Body of pancreas (tissue), 4 donors: Measurements from ENCODE around the gene STAU1. TPM values are rescaled to one million over a fixed set of nuclear protein-coding genes. Genes with fewer than 3 reads are reported as not detected.
"Not testable (repeated sequence)": the region's sequence is repeated elsewhere in the genome, so short reads cannot be mapped to it uniquely, and the experiment has no call there.

Experiments used
- ATAC-seq: fragments of 150-250 bp; one replicate; pipeline ENCODE4 v1.9.1; 2016
- DNase-seq, 4 donors: peaks; one replicate each; pipeline ENCODE4 v3.0.0-alpha.2; 2019
- H3K27ac ChIP-seq, 4 donors: fragments of 200-600 bp; sonication (generic); 1 replicate in 3 of 4; 2 replicates in 1 of 4; pipeline versions ENCODE4 v1.5.1 to v1.6.1; 2016 to 2019; ENCODE audit warnings: mild to moderate bottlenecking in 1 of 4, mixed read lengths in 1 of 4, moderate library complexity in 1 of 4
- H3K27me3 ChIP-seq, 2 donors: fragments of 200-600 bp; sonication (generic); one replicate each; pipeline ENCODE4 v1.6.0; 2016; ENCODE audit warnings: mild to moderate bottlenecking in 1 of 2
- H3K36me3 ChIP-seq, 2 donors: fragments of 200-600 bp; sonication (generic); replicated peaks in 1 of 2; 2 replicates each; pipeline ENCODE4 v1.5.1; 2016; ENCODE audit warnings: low read depth in 2 of 2; ENCODE audit not compliant: insufficient read depth in 1 of 2
- H3K4me1 ChIP-seq: fragments of 200-600 bp; sonication (generic); one replicate; pipeline ENCODE4 v1.6.0; 2016
- H3K4me3 ChIP-seq, 2 donors: fragments of 200-600 bp; sonication (generic); 1 replicate in 1 of 2; 2 replicates in 1 of 2; pipeline ENCODE4 v1.5.1; 2016 to 2019
- H3K9me3 ChIP-seq, 3 donors: fragments of 200-600 bp; sonication (generic); 1 replicate in 2 of 3; 2 replicates in 1 of 3; pipeline ENCODE4 v1.5.1; 2016
- CTCF ChIP-seq, 7 experiments: fragments of 450-650 bp in 4 of 7; fragments of 200-600 bp in 3 of 7; sonication (generic) in 3 of 7; IDR thresholded peaks; one replicate each; pipeline ENCODE4 v1.5.1; 2016 to 2019; ENCODE audit warnings: antibody characterized with exemption in 7 of 7
- POLR2A ChIP-seq, 3 donors: fragments of 450-650 bp; IDR thresholded peaks; one replicate each; pipeline ENCODE4 v1.6.1; 2016; ENCODE audit warnings: antibody characterized with exemption in 3 of 3, mild to moderate bottlenecking in 2 of 3
- WGBS, 2 donors: methylation state at CpG; one replicate each; pipeline ENCODE4 v1.1.5; 2017; 5-methylcytosine and 5-hydroxymethylcytosine counted together
- intact Hi-C: fragments of 100-400 bp; cut with DNase I; formaldehyde crosslinking; loops from one replicate; pipeline ENCODE4 v1.15.1; 2023
- total RNA-seq, 2 donors: library from RNA; depleted of rRNA; stranded (reverse); fragments of >200 nt; gene quantifications; one replicate each; pipeline ENCODE4 v1.1.0, GENCODE V29; 2016

STAU1 gene
- total RNA-seq, 2 donors from 2014 or later: 50.4 to 78.3 TPM

DNA sequence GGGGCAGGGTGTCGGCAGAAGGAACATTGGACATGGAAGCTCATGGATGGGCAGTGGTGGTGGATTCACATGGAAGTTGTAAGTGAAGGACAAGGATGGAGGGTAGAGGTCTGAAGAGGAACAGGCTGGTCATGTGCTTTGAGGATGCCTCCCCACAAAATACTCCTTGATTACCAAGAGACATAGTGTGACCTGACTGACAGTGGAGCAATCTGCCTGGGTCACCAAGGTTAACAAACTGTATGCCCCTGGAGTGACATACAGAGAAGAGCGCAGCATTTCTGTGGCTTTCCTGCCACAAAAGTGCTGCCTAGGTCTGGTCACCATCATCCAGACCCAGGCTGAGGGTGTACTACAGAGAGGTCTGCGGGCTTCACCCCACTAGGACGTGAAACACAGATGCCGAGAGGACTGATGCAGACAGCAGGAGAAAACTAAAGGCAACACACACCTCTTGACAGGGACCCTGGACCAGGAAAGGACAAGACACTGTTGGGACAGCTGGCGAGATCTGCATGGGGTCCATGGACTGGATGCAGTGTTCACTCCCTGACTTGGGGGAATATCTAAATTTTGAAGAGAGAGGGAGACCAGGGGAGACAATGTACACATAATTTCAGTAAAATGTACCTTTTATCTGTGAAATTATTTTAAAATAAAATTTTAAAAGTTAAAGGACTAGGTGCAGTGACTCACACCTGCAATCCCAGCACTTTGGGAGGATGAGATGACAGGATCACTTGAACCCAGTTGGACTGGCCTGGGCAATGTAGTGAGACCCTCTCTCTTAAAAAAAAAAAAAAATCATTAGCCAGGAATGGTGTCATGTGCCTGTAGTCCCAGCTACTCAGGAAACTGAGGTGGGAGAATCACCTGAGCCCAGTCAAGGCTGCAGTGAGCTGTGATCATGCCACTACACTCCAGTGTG, 77.1 kb downstream of the STAU1 start:
- Histone ChIP-seq H3K27me3 (no peaks in the 10 kb centered on the region), H3K9me3 (no peaks in the 10 kb centered on the region), H3K36me3 (peaks cover 0 to 14% of the 10 kb centered on the region in 2 donors), H3K4me1 (no peaks in the 10 kb centered on the region), H3K4me3 (no peak overlapping the region), H3K27ac (no peak overlapping the region)
- DNase-seq (no peak), ATAC-seq (no peak)
- TF ChIP-seq CTCF (IDR thresholded peaks at IDR 0.05) (no peak), POLR2A (IDR thresholded peaks at IDR 0.05) (no peak)
- intact Hi-C loops: no loop called here
- WGBS, 2 donors: 94 to 96% methylated on average over 6 of the region's 6 CpGs

DNA sequence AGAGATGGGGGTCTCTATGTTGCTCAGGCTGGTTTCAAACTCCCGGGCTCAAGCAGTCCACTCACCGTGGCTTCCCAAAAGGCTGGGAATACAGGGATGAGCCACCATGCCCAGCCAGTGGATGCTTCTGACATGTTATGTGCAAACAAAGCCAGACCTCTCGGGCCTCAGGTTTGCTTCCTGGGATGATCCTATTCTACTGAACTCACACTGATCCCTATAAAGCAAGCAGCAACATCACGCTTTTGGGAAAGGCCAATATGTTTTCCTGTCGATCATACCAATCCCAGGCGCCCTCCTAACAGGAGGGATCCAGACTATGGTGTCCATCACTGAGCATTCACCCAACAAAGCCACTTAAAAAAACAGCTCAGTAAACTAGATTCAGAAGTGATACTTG, 81.8 kb downstream of the STAU1 start:
- DNase-seq (no peak), ATAC-seq (no peak)
- Histone ChIP-seq H3K9me3 (no peaks in the 10 kb centered on the region), H3K4me1 (no peaks in the 10 kb centered on the region), H3K27me3 (no peaks in the 10 kb centered on the region), H3K27ac (no peak overlapping the region), H3K4me3 (no peak overlapping the region), H3K36me3 (peaks cover 0 to 13% of the 10 kb centered on the region in 2 donors)
- 95 to 99% methylated on average over 6 of the region's 6 CpGs for WGBS, 2 donors
- intact Hi-C loops: no loop called here
- TF ChIP-seq POLR2A (IDR thresholded peaks at IDR 0.05): no peak
- no peak for TF ChIP-seq CTCF (IDR thresholded peaks at IDR 0.05)

DNA sequence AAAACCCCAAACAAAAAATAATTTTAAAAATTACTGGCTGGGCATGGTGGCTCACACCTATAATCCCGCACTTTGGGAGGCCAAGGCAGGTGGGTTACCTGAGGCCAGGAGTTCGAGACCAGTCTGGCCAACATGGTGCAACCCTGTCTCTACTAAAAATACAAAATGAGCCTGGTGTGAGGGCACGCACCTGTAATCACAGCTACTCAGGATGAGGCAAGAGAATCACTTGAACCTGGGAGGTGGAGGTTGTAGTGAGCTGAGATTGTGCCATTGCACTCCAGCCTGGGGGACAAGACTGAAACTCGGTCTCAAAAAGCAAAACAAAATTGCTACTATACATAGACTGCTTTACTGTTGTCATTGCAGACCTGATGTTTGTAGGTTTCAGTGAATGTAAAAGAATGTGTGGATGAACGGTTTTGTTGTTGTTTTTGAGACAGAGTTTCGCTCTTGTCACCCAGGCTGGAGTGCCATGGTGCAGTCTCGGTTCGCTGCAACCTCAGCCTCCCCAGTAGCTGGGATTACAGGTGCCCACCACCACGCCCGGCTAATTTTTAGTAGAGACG, 83.1 kb downstream of the STAU1 start:
- DNase-seq, H3K4me1 ChIP-seq, ATAC-seq, H3K27me3 ChIP-seq, H3K27ac ChIP-seq, H3K9me3 ChIP-seq, intact Hi-C loops, H3K4me3 ChIP-seq: not testable (repeated sequence)
- WGBS, 2 donors: 89 to 93% methylated on average over 11 of the region's 11 CpGs
- H3K36me3 ChIP-seq: peaks cover 0 to 12% of the 10 kb centered on the region in 2 donors

- WGBS, 2 donors: 80 to 90% methylated on average over 2 to 3 of the region's 3 CpGs
- no peaks in the 10 kb centered on the region for H3K9me3 ChIP-seq
- H3K36me3 ChIP-seq: peaks cover 0 to 12% of the 10 kb centered on the region in 2 donors
- TF ChIP-seq POLR2A (IDR thresholded peaks at IDR 0.05): no peak
- TF ChIP-seq CTCF (IDR thresholded peaks at IDR 0.05): no peak
- no peaks in the 10 kb centered on the region for H3K27me3 ChIP-seq
- ATAC-seq (no peak), DNase-seq (no peak)
- intact Hi-C loops: no loop called here
- H3K4me3 ChIP-seq: no peak overlapping the region
- H3K4me1 ChIP-seq: no peaks in the 10 kb centered on the region
- H3K27ac ChIP-seq: no peak overlapping the region
Observed at GRCh38 chr20:49104365-49104648, 83.8 kb downstream of the STAU1 start.

GRCh38 chr20:49103647-49104364, 84.3 kb downstream of the STAU1 start:
- DNase-seq (no peak), ATAC-seq (no peak)
- intact Hi-C loops: no loop called here
- no peaks in the 10 kb centered on the region for H3K4me1 ChIP-seq
- H3K27ac ChIP-seq: no peak overlapping the region
- TF ChIP-seq POLR2A (IDR thresholded peaks at IDR 0.05): no peak
- TF ChIP-seq CTCF (IDR thresholded peaks at IDR 0.05): no peak
- H3K9me3 ChIP-seq: no peaks in the 10 kb centered on the region
- no peaks in the 10 kb centered on the region for H3K27me3 ChIP-seq
- H3K4me3 ChIP-seq: no peak overlapping the region
- WGBS, 2 donors: 94 to 98% methylated on average over 7 of the region's 7 CpGs
- peaks cover 0 to 12% of the 10 kb centered on the region in 2 donors for H3K36me3 ChIP-seq
